ENCODE measurements around the gene OGFOD3.

DNA sequence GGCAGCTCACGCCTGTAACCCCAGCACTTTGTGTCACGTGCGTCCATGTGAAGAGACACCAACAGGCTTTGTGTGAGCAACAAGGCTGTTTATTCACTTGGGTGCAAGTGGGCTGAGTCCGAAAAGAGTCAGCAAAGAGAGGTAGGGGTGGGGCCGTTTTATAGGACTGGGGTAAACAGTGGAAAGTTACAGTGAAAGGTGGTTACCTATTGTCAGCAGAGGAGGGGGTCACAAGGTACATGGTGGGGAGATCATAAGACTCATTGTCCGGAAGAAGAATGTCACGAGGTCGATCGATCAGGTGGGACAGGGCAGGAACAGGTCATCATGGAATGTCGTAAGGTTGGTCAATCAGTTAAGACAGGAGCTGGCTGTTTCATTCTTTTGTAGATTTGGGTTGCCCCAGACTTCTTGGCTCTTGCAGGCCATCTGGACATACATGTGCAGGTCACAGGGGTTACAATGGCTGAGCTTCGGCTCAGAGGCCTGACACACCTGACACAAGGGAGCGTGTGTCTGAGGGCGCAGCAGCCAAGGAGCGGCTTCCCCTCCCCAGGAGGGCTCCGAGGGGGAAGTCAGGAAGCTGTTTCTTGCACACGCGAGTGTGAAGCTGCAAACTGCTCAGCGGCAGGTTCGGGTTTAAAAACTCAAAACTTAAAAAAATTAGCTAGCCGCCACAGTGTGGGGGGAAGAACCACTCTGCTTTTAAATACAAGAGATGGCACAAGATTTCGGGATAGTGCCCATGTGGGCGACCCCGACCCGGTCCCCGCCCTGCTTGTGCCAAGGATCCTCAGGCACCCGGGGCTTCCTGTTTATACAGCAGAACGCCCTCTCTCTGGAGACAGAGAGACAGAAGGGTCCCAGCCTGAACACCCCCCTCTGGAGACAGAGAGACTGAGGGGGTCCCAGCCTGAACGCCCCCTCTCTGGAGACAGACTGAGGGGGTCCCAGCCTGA is 71.8 kb downstream of the OGFOD3 start:
- no peak for TF ChIP-seq EP300 (IDR thresholded peaks at IDR 0.05)
- TF ChIP-seq, protein P1, sequence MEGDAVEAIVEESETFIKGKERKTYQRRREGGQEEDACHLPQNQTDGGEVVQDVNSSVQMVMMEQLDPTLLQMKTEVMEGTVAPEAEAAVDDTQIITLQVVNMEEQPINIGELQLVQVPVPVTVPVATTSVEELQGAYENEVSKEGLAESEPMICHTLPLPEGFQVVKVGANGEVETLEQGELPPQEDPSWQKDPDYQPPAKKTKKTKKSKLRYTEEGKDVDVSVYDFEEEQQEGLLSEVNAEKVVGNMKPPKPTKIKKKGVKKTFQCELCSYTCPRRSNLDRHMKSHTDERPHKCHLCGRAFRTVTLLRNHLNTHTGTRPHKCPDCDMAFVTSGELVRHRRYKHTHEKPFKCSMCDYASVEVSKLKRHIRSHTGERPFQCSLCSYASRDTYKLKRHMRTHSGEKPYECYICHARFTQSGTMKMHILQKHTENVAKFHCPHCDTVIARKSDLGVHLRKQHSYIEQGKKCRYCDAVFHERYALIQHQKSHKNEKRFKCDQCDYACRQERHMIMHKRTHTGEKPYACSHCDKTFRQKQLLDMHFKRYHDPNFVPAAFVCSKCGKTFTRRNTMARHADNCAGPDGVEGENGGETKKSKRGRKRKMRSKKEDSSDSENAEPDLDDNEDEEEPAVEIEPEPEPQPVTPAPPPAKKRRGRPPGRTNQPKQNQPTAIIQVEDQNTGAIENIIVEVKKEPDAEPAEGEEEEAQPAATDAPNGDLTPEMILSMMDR (IDR thresholded peaks at IDR 0.05) = no peak

Data from stomach (tissue), 4 donors.